HG03575 (cell line): ENCODE data around the gene NKX6-1.

Source experiments
- ATAC-seq: cut with Tn5 transposase; IDR thresholded peaks from one replicate; pipeline ENCODE4 v1.9.1; 2021; ENCODE audit not compliant: unreplicated experiment, insufficient number of reproducible peaks, low FRiP score; ENCODE audit errors: extremely low read depth

The NKX6-1 gene

GRCh38 chr4:84500386-84501201 lies 1.5 kb upstream of the NKX6-1 start:
- no peak for ATAC-seq

GRCh38 chr4:84499624-84499982 lies 511 bp upstream of the NKX6-1 start:
- no peak for ATAC-seq

GRCh38 chr4:84498203-84498934 lies 723 bp downstream of the NKX6-1 start:
- ATAC-seq = no peak

GRCh38 chr4:84497504-84498202 lies 1.4 kb downstream of the NKX6-1 start:
- no peak for ATAC-seq

GRCh38 chr4:84496706-84497503 lies 2.2 kb downstream of the NKX6-1 start:
- ATAC-seq = no peak

- ATAC-seq = no peak
Observed at GRCh38 chr4:84496331-84496705, 2.8 kb downstream of the NKX6-1 start.

GRCh38 chr4:84495794-84496261 lies 3.3 kb downstream of the NKX6-1 start:
- no peak for ATAC-seq

- no peak for ATAC-seq
Observed at GRCh38 chr4:84495118-84495793, 3.8 kb downstream of the NKX6-1 start.

GRCh38 chr4:84494531-84494930 lies 4.6 kb downstream of the NKX6-1 start:
- ATAC-seq = no peak

GRCh38 chr4:84494076-84494475 lies 5.0 kb downstream of the NKX6-1 start:
- no peak for ATAC-seq

GRCh38 chr4:84493092-84493850 lies 5.8 kb downstream of the NKX6-1 start:
- ATAC-seq = no peak

- ATAC-seq = no peak
Observed at GRCh38 chr4:84492737-84493091, 6.4 kb downstream of the NKX6-1 start.

GRCh38 chr4:84492290-84492689 lies 6.8 kb downstream of the NKX6-1 start:
- ATAC-seq = no peak

GRCh38 chr4:84491481-84491880 lies 7.6 kb downstream of the NKX6-1 start:
- ATAC-seq = no peak

GRCh38 chr4:84490663-84491062 lies 8.4 kb downstream of the NKX6-1 start:
- no peak for ATAC-seq

- ATAC-seq = no peak
Observed at GRCh38 chr4:84484236-84484635, 14.9 kb downstream of the NKX6-1 start.

GRCh38 chr4:84483688-84484087 lies 15.4 kb downstream of the NKX6-1 start:
- ATAC-seq = no peak
